GM12801 (cell line): ENCODE measurements around the gene GPC6.

Experiments used
- CTCF ChIP-seq: IDR thresholded peaks from one replicate; pipeline ENCODE4 v1.5.1; 2011; ENCODE audit warnings: control low read depth; ENCODE audit not compliant: insufficient read length; ENCODE audit errors: extremely low read depth

Gene GPC6

GRCh38 chr13:93336728-93337127, 110.1 kb downstream of the GPC6 start:
- TF ChIP-seq CTCF: no peak

DNA sequence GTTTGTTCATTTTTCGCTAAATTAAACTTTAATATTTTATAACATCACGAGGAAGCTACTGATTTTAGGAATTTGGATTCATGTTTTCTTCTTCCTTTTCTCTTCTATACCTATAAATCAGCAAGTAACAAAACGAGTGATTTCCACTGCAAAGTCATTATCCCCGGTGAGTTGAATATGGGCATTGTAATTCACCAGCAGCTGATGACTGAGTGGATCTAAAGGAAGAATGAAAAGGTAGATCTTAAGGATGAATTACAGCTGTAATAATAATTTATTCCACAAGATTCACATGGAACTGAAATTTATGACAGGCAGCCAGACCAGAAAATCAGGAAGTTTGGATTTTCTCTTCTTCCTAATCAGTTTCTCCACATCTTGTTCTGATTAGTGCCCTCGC, 111.4 kb downstream of the GPC6 start:
- TF ChIP-seq CTCF: no peak

DNA sequence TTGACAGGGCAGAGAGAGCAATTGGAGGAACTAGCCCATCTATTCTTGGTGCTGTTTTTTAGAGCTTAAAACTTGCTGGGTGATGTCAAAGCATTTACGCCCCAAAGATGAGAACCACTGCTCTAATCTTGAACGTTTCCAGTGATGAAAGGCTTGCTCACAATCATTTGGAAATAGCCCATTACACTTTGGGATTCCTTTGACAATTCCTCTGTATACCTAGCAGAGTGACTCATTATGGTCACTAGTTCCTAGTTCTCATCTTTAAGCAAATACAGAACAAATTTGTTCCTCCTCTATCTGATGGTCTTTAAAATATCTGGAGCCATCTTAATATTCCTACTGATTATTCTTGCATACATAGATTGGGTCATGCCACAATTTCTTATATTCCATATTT, 112.3 kb downstream of the GPC6 start:
- no peak for TF ChIP-seq CTCF

DNA sequence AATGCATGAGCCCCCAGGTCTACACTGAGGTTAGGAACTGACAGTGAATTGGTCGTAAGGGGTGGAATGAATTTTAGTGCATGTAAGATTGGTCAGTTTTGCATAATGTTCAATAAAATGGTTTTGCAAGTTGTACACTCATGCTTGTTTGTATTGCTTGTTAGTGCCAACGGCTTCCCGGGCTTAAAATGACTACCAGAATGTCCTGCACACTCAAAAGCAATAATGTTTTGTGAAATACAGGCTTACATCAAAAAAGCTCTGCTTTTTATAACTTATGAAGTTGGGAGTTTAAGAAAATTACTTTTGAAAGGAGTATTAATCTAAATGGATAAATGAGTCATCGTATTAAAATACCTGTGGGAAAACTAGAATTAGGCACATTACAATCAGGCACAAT, 112.9 kb downstream of the GPC6 start:
- no peak for TF ChIP-seq CTCF

- TF ChIP-seq CTCF: no peak
These were observed 114.9 kb downstream of the GPC6 start for GRCh38 chr13:93341517-93341916.

DNA sequence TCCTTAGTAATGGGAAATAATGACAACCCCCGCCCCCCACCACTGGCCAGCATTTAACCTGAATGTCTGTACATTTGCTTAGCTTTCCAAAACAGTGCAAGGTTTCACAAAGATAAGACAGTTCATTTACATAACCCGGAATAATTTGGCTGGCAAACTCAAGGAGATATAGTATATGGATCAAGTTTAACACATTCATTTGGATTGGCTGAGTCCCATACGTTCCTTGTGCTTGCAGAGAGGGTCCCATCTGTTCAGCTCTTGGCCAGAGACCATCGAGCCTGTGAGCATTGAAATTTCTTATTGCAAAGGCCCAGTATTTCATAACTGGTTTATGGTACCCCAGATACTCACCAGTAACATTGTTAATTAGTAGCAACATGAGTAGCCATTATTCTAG, 116.5 kb downstream of the GPC6 start:
- TF ChIP-seq CTCF: no peak

GRCh38 chr13:93344048-93344705, 117.6 kb downstream of the GPC6 start:
- no peak for TF ChIP-seq CTCF

- no peak for TF ChIP-seq CTCF
These were observed 118.4 kb downstream of the GPC6 start for GRCh38 chr13:93345024-93345423.
